ENCODE measurements around the gene SELPLG.

- TF ChIP-seq CTCF (IDR thresholded peaks at IDR 0.05), result no peak
- TF ChIP-seq POLR2A (IDR thresholded peaks at IDR 0.05), result peak in 1 of 4 donors; percentile 71
Observed at GRCh38 chr12:108635201-108635996, 1.7 kb upstream of the SELPLG start.
